GM12873 (cell line): Measurements from ENCODE around the gene CBY1.
A peak's percentile ranks its signal among the peaks of the same experiment; 100 is the strongest.

Source experiments
- TF ChIP-seq, protein P1 (sequence below): IDR thresholded peaks from 2 replicates; pipeline ENCODE4 v1.5.1; 2012; ENCODE audit warnings: low read depth, mild to moderate bottlenecking, moderate library complexity, low read length, control low read depth; ENCODE audit not compliant: insufficient read depth; ENCODE audit errors: missing control alignments

Gene CBY1

DNA sequence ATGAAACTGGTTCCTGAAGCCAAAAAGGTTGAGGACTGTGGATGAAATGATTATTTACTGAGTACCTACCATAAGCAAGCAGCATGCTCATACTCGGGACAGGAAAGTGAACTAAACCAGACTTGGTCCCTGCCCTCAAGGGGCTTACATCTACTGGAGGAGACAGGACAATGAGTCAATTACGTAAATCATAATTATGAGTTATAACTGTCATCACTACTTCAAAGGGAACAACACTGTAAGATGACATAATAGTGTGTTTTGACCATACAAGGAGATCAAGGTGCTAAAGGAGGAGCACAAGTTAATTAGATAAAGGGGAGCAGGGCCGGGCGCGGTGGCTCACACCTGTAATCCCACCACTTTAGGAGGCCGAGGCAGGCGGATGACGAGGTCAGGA is 2.7 kb upstream of the CBY1 start:
- TF ChIP-seq, protein P1, sequence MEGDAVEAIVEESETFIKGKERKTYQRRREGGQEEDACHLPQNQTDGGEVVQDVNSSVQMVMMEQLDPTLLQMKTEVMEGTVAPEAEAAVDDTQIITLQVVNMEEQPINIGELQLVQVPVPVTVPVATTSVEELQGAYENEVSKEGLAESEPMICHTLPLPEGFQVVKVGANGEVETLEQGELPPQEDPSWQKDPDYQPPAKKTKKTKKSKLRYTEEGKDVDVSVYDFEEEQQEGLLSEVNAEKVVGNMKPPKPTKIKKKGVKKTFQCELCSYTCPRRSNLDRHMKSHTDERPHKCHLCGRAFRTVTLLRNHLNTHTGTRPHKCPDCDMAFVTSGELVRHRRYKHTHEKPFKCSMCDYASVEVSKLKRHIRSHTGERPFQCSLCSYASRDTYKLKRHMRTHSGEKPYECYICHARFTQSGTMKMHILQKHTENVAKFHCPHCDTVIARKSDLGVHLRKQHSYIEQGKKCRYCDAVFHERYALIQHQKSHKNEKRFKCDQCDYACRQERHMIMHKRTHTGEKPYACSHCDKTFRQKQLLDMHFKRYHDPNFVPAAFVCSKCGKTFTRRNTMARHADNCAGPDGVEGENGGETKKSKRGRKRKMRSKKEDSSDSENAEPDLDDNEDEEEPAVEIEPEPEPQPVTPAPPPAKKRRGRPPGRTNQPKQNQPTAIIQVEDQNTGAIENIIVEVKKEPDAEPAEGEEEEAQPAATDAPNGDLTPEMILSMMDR, result no peak

DNA sequence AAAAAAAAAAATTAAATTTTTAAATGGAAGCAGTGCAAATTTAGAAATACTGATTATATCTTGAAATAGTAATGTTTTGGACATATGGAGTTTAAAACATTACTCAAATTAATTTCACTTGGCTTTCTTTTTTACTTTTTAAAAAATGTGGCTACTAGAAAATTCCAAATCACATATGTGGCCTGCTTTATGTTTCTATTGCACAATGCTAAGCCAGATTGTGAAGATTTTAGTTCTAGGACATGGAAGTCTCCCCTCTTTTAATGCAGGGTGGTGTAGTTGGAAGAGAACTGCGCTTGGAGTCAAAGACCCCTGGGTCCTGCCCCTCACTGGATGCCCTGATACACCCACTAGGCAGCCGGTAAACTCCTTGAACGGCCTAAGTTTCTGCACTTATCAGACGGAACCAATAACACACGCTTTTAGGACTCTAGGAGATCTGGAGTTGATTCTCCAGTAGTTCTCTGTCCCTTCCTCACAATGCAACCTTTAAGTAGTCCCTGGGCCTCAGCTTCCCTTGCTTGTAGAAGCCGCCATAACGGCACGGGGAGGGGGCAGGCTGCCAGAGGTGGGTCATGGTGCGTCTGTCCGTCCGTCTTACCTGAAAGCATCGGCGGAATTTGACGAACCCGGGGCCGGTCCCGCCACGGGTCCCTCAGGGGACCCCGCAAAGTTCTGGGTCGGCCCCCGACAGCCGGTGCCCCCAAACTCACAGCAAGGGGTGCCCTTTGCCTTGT is 751 bp upstream of the CBY1 start:
- TF ChIP-seq, protein P1, result no peak

DNA sequence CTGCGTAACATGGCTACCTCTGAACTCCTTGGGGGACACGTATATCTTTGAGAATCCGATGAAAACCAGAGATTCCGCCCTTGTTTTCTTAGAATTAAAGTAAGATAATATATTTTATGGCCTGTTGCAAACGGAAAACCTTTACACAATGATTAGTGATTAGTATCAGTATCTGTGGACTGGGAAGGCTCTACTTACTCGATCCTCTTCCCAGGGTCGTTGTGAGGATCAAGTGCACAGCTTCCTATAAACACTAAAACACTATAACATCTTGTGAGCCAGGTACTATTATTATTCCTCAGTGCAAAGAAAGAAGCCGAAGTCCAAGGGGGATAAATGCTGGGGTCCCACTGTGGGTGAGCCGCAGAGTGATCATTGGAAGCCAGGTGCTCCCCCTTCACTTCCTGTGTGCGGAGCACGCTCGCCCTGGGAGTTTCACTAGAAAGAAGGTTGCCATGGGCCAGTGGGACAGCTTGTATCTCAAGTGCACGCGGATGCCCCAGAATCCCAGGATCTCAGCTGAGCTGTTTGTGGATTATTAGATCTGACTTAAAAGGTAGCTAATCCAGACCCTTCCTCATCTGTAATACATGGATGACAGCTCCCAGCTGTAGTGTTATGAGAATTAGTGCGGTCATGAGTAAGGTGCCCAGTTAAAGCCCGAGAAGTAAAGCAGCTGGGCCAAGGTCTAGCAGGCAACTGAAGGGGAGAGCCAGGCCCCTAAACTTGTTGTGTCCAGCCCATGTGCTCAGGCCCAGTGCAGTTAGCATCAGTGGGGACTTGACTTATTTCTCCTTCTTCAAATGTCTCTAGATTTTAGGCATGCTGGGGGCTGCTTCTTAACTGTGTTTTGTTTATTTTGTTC is 839 bp downstream of the CBY1 start:
- TF ChIP-seq, protein P1, result no peak

DNA sequence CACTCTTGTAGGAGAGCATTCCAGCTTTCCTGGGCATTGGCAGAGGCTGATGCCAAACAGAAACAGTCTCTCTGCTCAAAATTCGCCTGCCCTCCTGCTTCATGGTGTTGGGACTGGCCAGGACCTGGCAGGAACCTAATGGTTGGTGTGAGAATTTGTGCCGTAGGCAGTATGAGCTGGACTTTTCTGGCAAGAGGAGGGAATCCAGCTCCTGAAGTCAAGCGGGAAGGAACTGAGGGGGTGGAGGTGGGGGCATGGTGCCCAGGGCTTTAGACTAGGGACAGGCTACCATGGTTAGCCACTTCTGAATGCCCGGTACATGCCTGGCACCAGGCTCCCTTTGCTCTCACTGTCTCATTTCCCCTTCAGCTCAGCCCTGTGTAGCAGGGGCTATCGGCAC is 18.4 kb downstream of the CBY1 start:
- TF ChIP-seq, protein P1, result no peak

DNA sequence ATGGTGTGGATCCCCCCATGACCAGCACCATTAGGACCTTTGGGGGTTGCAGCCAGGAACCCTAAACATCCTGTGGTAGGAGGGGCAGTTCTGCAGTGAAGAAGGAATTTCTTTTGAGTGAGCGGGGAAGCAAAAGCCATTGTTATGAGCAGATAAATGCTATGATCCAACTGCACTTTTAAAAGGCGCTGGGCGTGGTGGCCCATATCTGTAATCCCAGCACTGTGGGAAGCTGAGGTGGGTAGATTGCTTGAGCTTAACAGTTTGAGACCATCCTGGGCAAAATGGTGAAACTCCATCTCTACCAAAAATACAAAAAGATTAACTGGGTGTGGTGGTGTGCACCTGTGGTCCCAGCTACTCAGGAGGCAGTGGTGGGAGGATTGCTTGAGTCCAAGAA is 19.4 kb downstream of the CBY1 start:
- TF ChIP-seq, protein P1, result no peak

DNA sequence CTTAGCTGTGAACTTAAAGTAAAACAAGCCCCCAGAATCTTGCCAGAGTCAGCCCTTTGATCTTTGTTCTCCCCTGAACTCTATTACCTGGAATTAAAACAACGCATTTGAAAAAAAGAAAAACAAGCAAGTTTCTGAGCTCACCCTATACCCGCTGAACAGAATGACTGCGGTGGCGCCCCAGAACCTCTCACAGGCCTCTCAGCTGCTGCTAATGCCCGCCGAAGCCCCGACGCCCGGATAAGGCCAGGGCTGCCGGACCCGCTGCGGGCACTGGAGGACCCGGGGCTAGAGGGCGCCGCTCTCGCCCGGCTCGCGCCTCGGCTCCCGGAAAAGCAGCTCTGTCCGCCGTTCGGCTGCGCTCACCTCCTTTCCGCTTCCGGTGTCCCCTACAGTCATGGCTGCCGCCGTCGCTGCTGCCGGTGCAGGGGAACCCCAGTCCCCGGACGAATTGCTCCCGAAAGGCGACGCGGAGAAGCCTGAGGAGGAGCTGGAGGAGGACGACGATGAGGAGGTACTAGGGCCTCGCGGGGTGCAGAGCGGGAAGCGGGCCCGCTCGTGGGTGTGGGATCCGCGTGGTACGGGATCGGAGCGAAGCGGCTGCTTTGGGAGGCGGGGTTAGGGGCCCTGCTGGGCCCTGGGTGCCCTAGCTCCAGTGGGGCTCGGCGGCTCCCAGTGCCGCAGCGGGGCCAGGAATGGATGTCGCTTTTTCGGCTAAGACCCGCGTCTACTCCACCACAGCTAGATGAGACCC is 25.3 kb downstream of the CBY1 start, which contains the start of gene TOMM22:
TSS of gene TOMM22 (plus strand) at position 376 of the 754 bp plus-strand sequence. CDS start at position 398, 22 bp downstream.
- TF ChIP-seq, protein P1, result peak; percentile 69
